AG10803 (cell line): ENCODE measurements around the gene ABCG8.

Experiments
- DNase-seq: peaks from one replicate; pipeline ENCODE4 v3.0.0; 2010; ENCODE audit warnings: low read depth
- H3K4me3 ChIP-seq: 2 replicates; pipeline ENCODE4 v1.5.1; 2011; ENCODE audit warnings: mild to moderate bottlenecking, low read length, control low read depth
- TF ChIP-seq, protein P1 (sequence below): conservative IDR thresholded peaks from 2 replicates; pipeline ENCODE4 v1.5.1; 2011; ENCODE audit warnings: mild to moderate bottlenecking, low read length, control low read depth, inconsistent platforms

The ABCG8 gene

DNA sequence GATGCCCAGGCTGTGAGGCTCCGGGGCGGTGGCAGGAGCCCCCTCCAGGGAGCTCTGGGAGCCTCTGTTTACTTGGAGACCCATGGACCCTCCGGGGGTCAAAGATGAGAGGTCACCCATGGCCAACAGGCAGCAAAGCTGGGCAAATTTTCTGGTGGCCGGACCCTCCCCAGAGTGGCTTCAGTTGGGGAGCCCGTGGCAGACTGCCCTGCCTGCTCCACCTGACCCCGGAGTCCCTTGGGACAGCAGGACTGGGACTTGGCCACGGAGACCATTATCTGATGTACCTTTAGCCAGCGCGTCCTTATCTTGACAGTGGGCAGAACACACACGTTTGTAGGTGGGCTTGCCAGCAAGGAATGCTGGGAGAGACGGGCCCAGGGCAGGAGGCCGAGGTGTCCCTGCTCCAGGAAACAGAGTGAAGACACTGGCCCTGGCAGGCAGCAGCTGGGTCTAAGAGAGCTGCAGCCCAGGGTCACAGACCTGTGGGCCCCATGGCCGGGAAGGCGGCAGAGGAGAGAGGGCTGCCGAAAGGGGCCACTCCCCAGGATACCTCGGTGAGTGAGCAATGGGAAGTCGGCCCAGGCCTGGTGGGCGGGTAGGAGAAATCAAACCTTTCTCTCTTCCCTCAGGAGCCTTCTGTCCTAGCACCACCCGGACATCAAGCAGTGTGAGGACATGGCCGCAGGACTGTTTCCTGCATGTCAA is at the start of gene ABCG8, which contains the start of gene ABCG5:
TSS of gene ABCG8 (plus strand) at position 412 of the 708 bp plus-strand sequence. CDS start at position 495, 83 bp downstream.
TSS of gene ABCG5 (minus strand) at position 280 of the 708 bp plus-strand sequence. CDS start at position 120, 160 bp downstream.
- H3K4me3 ChIP-seq = no peak within 1 kb of the TSS
- DNase-seq = no peak
- TF ChIP-seq, protein P1, sequence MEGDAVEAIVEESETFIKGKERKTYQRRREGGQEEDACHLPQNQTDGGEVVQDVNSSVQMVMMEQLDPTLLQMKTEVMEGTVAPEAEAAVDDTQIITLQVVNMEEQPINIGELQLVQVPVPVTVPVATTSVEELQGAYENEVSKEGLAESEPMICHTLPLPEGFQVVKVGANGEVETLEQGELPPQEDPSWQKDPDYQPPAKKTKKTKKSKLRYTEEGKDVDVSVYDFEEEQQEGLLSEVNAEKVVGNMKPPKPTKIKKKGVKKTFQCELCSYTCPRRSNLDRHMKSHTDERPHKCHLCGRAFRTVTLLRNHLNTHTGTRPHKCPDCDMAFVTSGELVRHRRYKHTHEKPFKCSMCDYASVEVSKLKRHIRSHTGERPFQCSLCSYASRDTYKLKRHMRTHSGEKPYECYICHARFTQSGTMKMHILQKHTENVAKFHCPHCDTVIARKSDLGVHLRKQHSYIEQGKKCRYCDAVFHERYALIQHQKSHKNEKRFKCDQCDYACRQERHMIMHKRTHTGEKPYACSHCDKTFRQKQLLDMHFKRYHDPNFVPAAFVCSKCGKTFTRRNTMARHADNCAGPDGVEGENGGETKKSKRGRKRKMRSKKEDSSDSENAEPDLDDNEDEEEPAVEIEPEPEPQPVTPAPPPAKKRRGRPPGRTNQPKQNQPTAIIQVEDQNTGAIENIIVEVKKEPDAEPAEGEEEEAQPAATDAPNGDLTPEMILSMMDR = no peak

DNA sequence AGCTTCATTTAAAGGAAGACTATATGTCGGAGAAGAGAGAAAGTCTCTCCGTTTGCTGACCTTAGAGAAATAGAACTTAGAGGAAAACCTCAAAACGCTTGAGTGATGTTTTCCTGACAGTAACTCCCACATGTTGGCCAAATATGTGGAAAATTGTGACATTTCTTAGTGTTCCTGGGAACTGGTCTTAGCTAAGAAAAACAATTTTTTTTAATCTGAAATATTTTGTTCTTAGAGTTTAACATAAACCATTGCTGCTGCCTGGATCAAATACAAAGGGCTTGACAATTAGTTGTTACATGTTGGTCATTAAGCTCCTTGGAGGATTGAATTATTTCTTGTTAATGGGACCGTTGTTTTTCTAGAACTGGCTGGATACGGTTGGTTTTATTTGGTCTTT is 48.6 kb upstream of the ABCG8 start:
- no peak overlapping the region for H3K4me3 ChIP-seq
- peak; percentile 53 for DNase-seq
- TF ChIP-seq, protein P1 = no peak

DNA sequence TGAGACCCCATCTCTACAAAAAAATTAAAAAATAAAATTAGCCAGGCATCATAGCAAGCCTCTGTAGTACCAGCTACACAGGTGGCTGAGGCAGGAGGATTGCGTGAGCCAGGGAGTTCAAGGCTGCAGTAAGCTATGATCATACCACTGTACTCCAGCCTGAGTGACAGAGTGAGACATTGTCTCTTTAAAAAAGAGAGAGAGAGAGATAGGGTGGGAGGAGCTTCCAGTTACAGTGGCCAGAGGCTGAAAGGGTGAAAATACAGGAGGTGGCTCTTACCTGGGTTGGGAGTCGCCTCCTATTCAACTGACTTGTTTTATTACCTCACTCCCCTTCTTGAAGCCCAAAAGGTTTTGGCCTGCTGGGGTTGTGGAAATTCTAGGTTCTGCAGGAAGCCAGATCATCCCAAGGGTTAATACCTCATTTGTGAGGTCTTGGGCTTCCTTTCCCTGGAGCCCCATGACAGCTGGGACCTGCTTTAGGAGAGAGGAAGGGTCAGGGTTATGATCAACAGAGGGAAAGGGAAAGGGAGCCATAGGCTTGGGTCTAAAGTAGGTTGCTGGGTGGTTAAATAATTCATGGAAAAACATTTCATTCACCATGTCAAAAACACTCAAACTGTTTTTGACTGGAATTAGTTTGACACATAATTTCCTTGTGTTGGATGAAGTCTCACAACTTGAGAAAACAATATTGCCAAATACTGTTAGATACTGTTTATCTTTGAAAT is 47.6 kb upstream of the ABCG8 start:
- no peak for DNase-seq
- TF ChIP-seq, protein P1 = no peak
- H3K4me3 ChIP-seq = no peak overlapping the region

DNA sequence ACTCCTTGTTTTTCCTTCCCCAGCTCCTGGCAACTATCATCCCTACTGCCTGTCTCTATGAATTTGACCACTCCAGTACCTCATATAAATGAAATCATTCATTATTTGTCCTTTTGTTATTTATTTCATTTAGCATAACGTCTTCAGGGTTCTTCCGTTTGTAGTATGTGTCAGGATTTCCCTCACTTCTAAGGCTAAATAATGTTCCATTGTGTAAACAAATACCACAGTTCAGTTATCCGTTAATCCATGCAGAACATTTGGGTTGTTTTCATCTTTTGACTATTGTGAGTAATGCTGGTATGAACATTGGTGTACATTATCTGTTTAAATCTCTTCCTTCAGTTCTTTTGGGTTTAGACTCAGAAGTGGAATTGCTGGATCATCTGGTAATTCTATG is 46.1 kb upstream of the ABCG8 start:
- H3K4me3 ChIP-seq = no peak overlapping the region
- TF ChIP-seq, protein P1 = no peak
- no peak for DNase-seq

DNA sequence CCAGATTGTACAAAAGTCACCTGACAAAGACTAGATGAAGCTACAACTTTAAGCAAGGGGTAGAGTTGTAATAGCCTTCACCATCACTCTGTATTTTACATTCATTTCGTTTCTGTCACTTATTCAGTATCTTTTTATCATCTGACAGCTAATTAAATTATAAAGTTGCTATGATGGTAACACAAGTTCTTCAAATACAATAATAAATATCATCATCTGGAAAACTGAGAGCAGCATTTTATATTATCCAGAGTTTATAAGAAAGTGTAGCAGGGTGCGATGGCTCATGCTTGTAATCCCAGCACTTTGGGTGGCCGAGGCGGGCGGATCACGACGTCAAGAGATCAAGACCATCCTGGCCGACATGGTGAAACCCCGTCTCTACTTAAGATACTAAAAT is 43.8 kb upstream of the ABCG8 start:
- TF ChIP-seq, protein P1 = no peak
- H3K4me3 ChIP-seq = no peak overlapping the region
- no peak for DNase-seq

DNA sequence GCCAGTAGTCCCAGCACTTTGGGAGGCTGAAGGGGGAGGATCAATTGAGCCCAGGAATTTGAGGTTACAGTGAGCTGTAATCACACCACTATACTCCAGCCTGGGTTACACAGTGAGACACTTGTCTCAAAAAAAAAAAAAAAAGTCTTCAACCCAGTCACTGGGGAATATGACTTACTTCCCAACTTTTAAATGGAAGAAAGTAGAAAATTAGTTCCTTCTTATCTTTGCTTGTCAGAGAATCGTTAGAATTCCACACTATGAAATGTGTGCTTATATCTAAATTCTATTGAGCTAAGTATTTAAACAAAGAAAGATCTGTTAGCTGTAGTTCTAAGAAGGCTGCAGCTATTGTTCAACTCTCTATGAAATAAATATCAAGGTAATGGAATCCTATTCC is 42.6 kb upstream of the ABCG8 start:
- no peak for DNase-seq
- TF ChIP-seq, protein P1 = no peak
- no peak overlapping the region for H3K4me3 ChIP-seq

DNA sequence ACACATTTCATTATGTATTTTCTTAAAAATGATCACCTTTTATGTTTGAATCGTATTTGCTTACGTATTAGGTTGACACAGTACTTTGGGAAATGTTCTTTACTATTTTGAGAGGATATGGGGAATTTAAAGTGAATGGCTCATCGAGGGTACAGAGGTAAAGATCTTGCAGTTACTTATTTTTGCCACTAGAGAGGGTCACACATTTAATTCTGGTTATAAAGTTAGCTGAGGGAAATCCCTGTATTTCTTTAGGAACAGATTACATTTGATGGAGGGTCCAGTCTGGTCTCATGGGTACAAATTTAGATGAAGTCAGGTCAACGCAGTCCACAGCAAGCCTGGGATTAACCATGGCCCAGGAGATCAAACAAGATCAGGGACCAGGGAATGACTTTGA is 40.5 kb upstream of the ABCG8 start:
- H3K4me3 ChIP-seq = no peak overlapping the region
- TF ChIP-seq, protein P1 = peak; percentile 19; the same call in 1 of the 2 replicates
- no peak for DNase-seq
